ENCODE measurements around the gene ALDH9A1. TPM values are rescaled to one million over a fixed set of nuclear protein-coding genes. Genes with fewer than 3 reads are reported as not detected.

Gene ALDH9A1
- total RNA-seq, 4 donors from 2014 or later, result 46.4 to 91.5 (median 63.3) TPM

- Histone ChIP-seq H3K27me3 (no peaks in the 10 kb centered on the region), H3K4me3 (peak overlapping the region in 1 of 4 donors; percentile 96), H3K4me1 (peaks cover 18 to 27% of the 10 kb centered on the region in 2 donors), H3K36me3 (no peaks in the 10 kb centered on the region), H3K9me3 (no peaks in the 10 kb centered on the region), H3K27ac (peak overlapping the region; percentile 0 to 98 (median 42))
- TF ChIP-seq CTCF (IDR thresholded peaks at IDR 0.05 in 4 of 5, conservative IDR thresholded peaks at IDR 0.05 in 1 of 5) (no peak), POLR2A (IDR thresholded peaks at IDR 0.05) (no peak)
- DNase-seq, result peak in 1 of 2 donors; percentile 24
- intact Hi-C loops (cut with DNase I; ENCODE audit: low total_unique reads), result loop anchor here (1.0 to 5.0 kb wide), 3 partner anchors 72 to 216 kb away; partner anchors contain the start of genes TMCO1 and UCK2
- peak; percentile 48 to 53 for ATAC-seq
- in situ Hi-C loops (cut with MboI; ENCODE audit: low sequenced_read_pairs in 4 of 4), result loop anchor here in 1 of 4 donors (10.0 kb wide), 1 partner anchor 62 kb away; the partner anchor contains the start of gene MGST3
Measured at GRCh38 chr1:165696625-165697100, 1.7 kb downstream of the ALDH9A1 start.

GRCh38 chr1:165695031-165695430, 3.3 kb downstream of the ALDH9A1 start:
- intact Hi-C loops (cut with DNase I; ENCODE audit: low total_unique reads) (loop anchor here (5.0 kb wide), 2 partner anchors 132 to 217 kb away; partner anchors contain the start of gene UCK2), in situ Hi-C loops (cut with MboI; ENCODE audit: low sequenced_read_pairs in 4 of 4) (loop anchor here in 1 of 4 donors (10.0 kb wide), 1 partner anchor 60 kb away; the partner anchor contains the start of gene MGST3)
- TF ChIP-seq POLR2A (IDR thresholded peaks at IDR 0.05) (no peak), CTCF (IDR thresholded peaks at IDR 0.05 in 4 of 5, conservative IDR thresholded peaks at IDR 0.05 in 1 of 5) (no peak)
- Histone ChIP-seq H3K27me3 (no peaks in the 10 kb centered on the region), H3K36me3 (no peaks in the 10 kb centered on the region), H3K4me1 (peaks cover 18 to 27% of the 10 kb centered on the region in 2 donors), H3K9me3 (no peaks in the 10 kb centered on the region), H3K27ac (peak overlapping the region in 1 of 4 donors; percentile 7), H3K4me3 (no peak overlapping the region)
- ATAC-seq (no peak), DNase-seq (no peak)

- no peak overlapping the region for H3K27ac ChIP-seq
- H3K27me3 ChIP-seq, result no peaks in the 10 kb centered on the region
- H3K36me3 ChIP-seq, result peaks cover 0 to 3% of the 10 kb centered on the region in 2 donors
- H3K4me1 ChIP-seq, result peaks cover 0 to 16% of the 10 kb centered on the region in 2 donors
- intact Hi-C loops (cut with DNase I; ENCODE audit: low total_unique reads) (no loop called here), in situ Hi-C loops (cut with MboI; ENCODE audit: low sequenced_read_pairs in 4 of 4) (no loop called here)
- H3K9me3 ChIP-seq, result no peaks in the 10 kb centered on the region
- no peak for DNase-seq
- no peak for ATAC-seq
- H3K4me3 ChIP-seq, result no peak overlapping the region
- TF ChIP-seq POLR2A (IDR thresholded peaks at IDR 0.05) (no peak), CTCF (IDR thresholded peaks at IDR 0.05 in 4 of 5, conservative IDR thresholded peaks at IDR 0.05 in 1 of 5) (no peak)
Measured at GRCh38 chr1:165688046-165688445, 10.3 kb downstream of the ALDH9A1 start.

DNA sequence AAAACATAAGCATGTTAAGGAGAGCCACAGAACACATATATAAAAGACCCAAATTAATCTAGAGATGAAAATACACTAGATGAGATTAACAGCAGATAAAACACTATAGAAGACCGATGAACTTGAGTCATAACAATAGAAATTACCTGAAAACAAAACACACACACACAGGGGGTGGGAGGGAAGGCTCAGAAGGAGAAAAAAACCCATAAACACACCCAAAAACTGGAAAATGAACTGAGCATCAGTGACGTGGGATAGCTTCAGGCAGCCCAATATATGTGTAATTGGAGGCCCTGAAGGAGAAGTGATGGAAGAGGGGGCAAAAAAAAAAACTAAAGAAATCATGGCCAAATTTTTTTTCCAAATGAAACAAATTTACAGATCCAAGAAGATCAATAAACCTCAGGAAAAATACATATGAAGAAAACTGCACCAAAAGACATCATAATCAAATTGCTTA, 11.4 kb downstream of the ALDH9A1 start:
- no peaks in the 10 kb centered on the region for H3K9me3 ChIP-seq
- no peak for TF ChIP-seq POLR2A (IDR thresholded peaks at IDR 0.05)
- no peak for TF ChIP-seq CTCF (IDR thresholded peaks at IDR 0.05 in 4 of 5, conservative IDR thresholded peaks at IDR 0.05 in 1 of 5)
- H3K4me1 ChIP-seq, result peaks cover 0 to 16% of the 10 kb centered on the region in 2 donors
- intact Hi-C loops (cut with DNase I; ENCODE audit: low total_unique reads), result no loop called here
- H3K27me3 ChIP-seq, result no peaks in the 10 kb centered on the region
- in situ Hi-C loops (cut with MboI; ENCODE audit: low sequenced_read_pairs in 4 of 4), result no loop called here
- H3K4me3 ChIP-seq, result no peak overlapping the region
- H3K27ac ChIP-seq, result no peak overlapping the region
- no peak for ATAC-seq
- no peak for DNase-seq
- H3K36me3 ChIP-seq, result peaks cover 0 to 12% of the 10 kb centered on the region in 2 donors
